Glomerular visceral epithelial cell (primary cell): ENCODE measurements around the gene SLC30A4.
"Not testable (repeated sequence)": the region's sequence is repeated elsewhere in the genome, so short reads cannot be mapped to it uniquely, and the experiment has no call there.

Experiments
- DNase-seq: peaks from one replicate; pipeline ENCODE4 v3.0.0-alpha.2; 2016; ENCODE audit errors: extremely low spot score

SLC30A4 gene

GRCh38 chr15:45507143-45507542 lies 15.4 kb downstream of the SLC30A4 start:
- not testable (repeated sequence) for DNase-seq

GRCh38 chr15:45499426-45499825 lies 23.1 kb downstream of the SLC30A4 start:
- DNase-seq: no peak

GRCh38 chr15:45498701-45499100 lies 23.9 kb downstream of the SLC30A4 start:
- DNase-seq: no peak

- DNase-seq: no peak
These were observed 25.3 kb downstream of the SLC30A4 start for GRCh38 chr15:45497261-45497660.

- no peak for DNase-seq
These were observed 25.9 kb downstream of the SLC30A4 start for GRCh38 chr15:45496658-45497057.

GRCh38 chr15:45495588-45495987 lies 27.0 kb downstream of the SLC30A4 start:
- DNase-seq: no peak

- DNase-seq: no peak
These were observed 32.8 kb downstream of the SLC30A4 start for GRCh38 chr15:45489690-45490238.

GRCh38 chr15:45486317-45486716 lies 36.2 kb downstream of the SLC30A4 start:
- no peak for DNase-seq

GRCh38 chr15:45481135-45481534 lies 41.4 kb downstream of the SLC30A4 start:
- DNase-seq: no peak

GRCh38 chr15:45476410-45476809 lies 46.1 kb downstream of the SLC30A4 start:
- DNase-seq: no peak

- no peak for DNase-seq
These were observed 47.8 kb downstream of the SLC30A4 start for GRCh38 chr15:45474799-45475198.

GRCh38 chr15:45473068-45473467 lies 49.5 kb downstream of the SLC30A4 start:
- DNase-seq: no peak

GRCh38 chr15:45471151-45471550 lies 51.4 kb downstream of the SLC30A4 start:
- DNase-seq: no peak

- no peak for DNase-seq
These were observed 53.1 kb downstream of the SLC30A4 start for GRCh38 chr15:45469441-45469840.

GRCh38 chr15:45469027-45469426 lies 53.5 kb downstream of the SLC30A4 start:
- DNase-seq: no peak

- DNase-seq: no peak
These were observed 54.3 kb downstream of the SLC30A4 start for GRCh38 chr15:45468294-45468693.

- peak; percentile 66 for DNase-seq
These were observed 63.7 kb downstream of the SLC30A4 start for GRCh38 chr15:45458746-45459403.

- peak; percentile 88 for DNase-seq
These were observed 64.7 kb downstream of the SLC30A4 start for GRCh38 chr15:45457641-45458539.

- DNase-seq: no peak
These were observed 65.3 kb downstream of the SLC30A4 start for GRCh38 chr15:45457220-45457619.

GRCh38 chr15:45456212-45457106 lies 66.1 kb downstream of the SLC30A4 start:
- DNase-seq: peak; percentile 97

- DNase-seq: peak; percentile 92
These were observed 67.7 kb downstream of the SLC30A4 start for GRCh38 chr15:45454814-45455213.

GRCh38 chr15:45451265-45451664 lies 71.3 kb downstream of the SLC30A4 start:
- no peak for DNase-seq
